DMS 273 (cell line): ENCODE measurements around the gene LMOD3.

Source experiments
- DNase-seq: peaks from one replicate; lab custom pipeline; 2025; ENCODE audit not compliant: unreplicated experiment; lab: John Stamatoyannopoulos, UW

Gene LMOD3

GRCh38 chr3:69063636-69064035, 58.8 kb downstream of the LMOD3 start:
- no peak for DNase-seq

- DNase-seq: no peak
These were observed 62.7 kb downstream of the LMOD3 start for GRCh38 chr3:69059688-69060087.

GRCh38 chr3:69058947-69059224, 63.5 kb downstream of the LMOD3 start:
- no peak for DNase-seq

GRCh38 chr3:69058180-69058946, 64.0 kb downstream of the LMOD3 start:
- DNase-seq: no peak
